SK-N-SH treated with all-trans-retinoic acid at 6 μM for 48 hours (cell line): ENCODE results near the gene CT47C1.

Experiments used
- ATAC-seq: fragments of 200-7000 bp; cut with Tn5 transposase; 3 replicates; pipeline ENCODE4 v1.9.1; 2020; ENCODE audit warnings: mild to moderate bottlenecking, moderate library complexity
- ARNTL ChIP-seq: fragments of 450-650 bp; formaldehyde crosslinking; IDR thresholded peaks from 2 replicates; pipeline ENCODE4 v1.5.0; 2020; ENCODE audit warnings: low read depth, mild to moderate bottlenecking, moderate library complexity, borderline replicate concordance
- BACH2 ChIP-seq: fragments of 250-450 bp; sonication (Bioruptor Pico); IDR thresholded peaks from 2 replicates; pipeline ENCODE4 v1.9.0; 2021; ENCODE audit warnings: mild to moderate bottlenecking, borderline replicate concordance
- CSDC2 ChIP-seq: fragments of 250-450 bp; sonication (Bioruptor Pico); IDR thresholded peaks from 2 replicates; pipeline ENCODE4 v1.5.0; 2020; ENCODE audit warnings: mild to moderate bottlenecking, moderate library complexity
- CSRNP3 ChIP-seq: fragments of 250-450 bp; sonication (Bioruptor Pico); IDR thresholded peaks from 2 replicates; pipeline ENCODE4 v1.5.1; 2021; ENCODE audit warnings: mild to moderate bottlenecking, moderate library complexity
- ESRRG ChIP-seq: fragments of 250-450 bp; sonication (Bioruptor Pico); IDR thresholded peaks from 2 replicates; pipeline ENCODE4 v1.6.1; 2021; ENCODE audit warnings: mild to moderate bottlenecking
- GLIS3 ChIP-seq: fragments of 250-450 bp; sonication (Bioruptor Pico); IDR thresholded peaks from 2 replicates; pipeline ENCODE4 v1.5.0; 2020; ENCODE audit warnings: mild to moderate bottlenecking, moderate library complexity
- ISL1 ChIP-seq: fragments of 250-450 bp; sonication (Bioruptor Pico); IDR thresholded peaks from 2 replicates; pipeline ENCODE4 v2.1.2; 2022; ENCODE audit warnings: mild to moderate bottlenecking, moderate library complexity
- OSR1 ChIP-seq: fragments of 250-450 bp; sonication (Bioruptor Pico); IDR thresholded peaks from 2 replicates; pipeline ENCODE4 v1.8.0; 2022; ENCODE audit warnings: moderate library complexity, mild to moderate bottlenecking, inconsistent platforms
- PATZ1 ChIP-seq: fragments of 250-450 bp; sonication (Bioruptor Pico); IDR thresholded peaks from 2 replicates; pipeline ENCODE4 v1.8.0; 2020; ENCODE audit warnings: mild to moderate bottlenecking, moderate library complexity, borderline replicate concordance
- POU6F1 ChIP-seq: fragments of 250-450 bp; sonication (Bioruptor Pico); IDR thresholded peaks from 2 replicates; pipeline ENCODE4 v1.8.0; 2021; ENCODE audit warnings: low read depth, mild to moderate bottlenecking, moderate library complexity, borderline replicate concordance
- PPARA ChIP-seq: fragments of 250-450 bp; sonication (Bioruptor Pico); IDR thresholded peaks from 2 replicates; pipeline ENCODE4 v1.5.0; 2020; ENCODE audit warnings: mild to moderate bottlenecking, borderline replicate concordance
- RARB ChIP-seq: fragments of 250-450 bp; sonication (Bioruptor Pico); IDR thresholded peaks from 2 replicates; pipeline ENCODE4 v1.8.0; 2021; ENCODE audit warnings: mild to moderate bottlenecking, moderate library complexity
- SNAI2 ChIP-seq: fragments of 250-450 bp; sonication (Bioruptor Pico); IDR thresholded peaks from 2 replicates; pipeline ENCODE4 v1.5.0; 2020; ENCODE audit warnings: mild to moderate bottlenecking, moderate library complexity
- TCF4 ChIP-seq: fragments of 250-450 bp; sonication (Bioruptor Pico); IDR thresholded peaks from 2 replicates; pipeline ENCODE4 v1.8.0; 2021; ENCODE audit warnings: mild to moderate bottlenecking, moderate library complexity, borderline replicate concordance
- TOX ChIP-seq: fragments of 250-450 bp; sonication (Bioruptor Pico); IDR thresholded peaks from 2 replicates; pipeline ENCODE4 v1.8.0; 2021; ENCODE audit warnings: mild to moderate bottlenecking, moderate library complexity, borderline replicate concordance
- ZC3H10 ChIP-seq: fragments of 250-450 bp; sonication (Bioruptor Pico); IDR thresholded peaks from 2 replicates; pipeline ENCODE4 v1.5.1; 2021; ENCODE audit warnings: mild to moderate bottlenecking, moderate library complexity
- ZFP3 ChIP-seq: fragments of 250-450 bp; sonication (Bioruptor Pico); IDR thresholded peaks from 2 replicates; pipeline ENCODE4 v1.5.0; 2020; ENCODE audit warnings: mild to moderate bottlenecking, moderate library complexity
- ZFP30 ChIP-seq: fragments of 450-650 bp; formaldehyde crosslinking; IDR thresholded peaks from 2 replicates; pipeline ENCODE4 v1.5.0; 2022; ENCODE audit warnings: mild to moderate bottlenecking, moderate library complexity
- ZNF565 ChIP-seq: fragments of 450-650 bp; formaldehyde crosslinking; conservative IDR thresholded peaks from 2 replicates; pipeline ENCODE4 v1.5.0; 2020; ENCODE audit warnings: low read depth, mild to moderate bottlenecking, moderate library complexity
- ZNF70 ChIP-seq: fragments of 450-650 bp; formaldehyde crosslinking; IDR thresholded peaks from 2 replicates; pipeline ENCODE4 v1.5.0; 2020; ENCODE audit warnings: mild to moderate bottlenecking, moderate library complexity
- ZNF8 ChIP-seq: fragments of 450-650 bp; formaldehyde crosslinking; IDR thresholded peaks from 2 replicates; pipeline ENCODE4 v1.5.0; 2020; ENCODE audit warnings: mild to moderate bottlenecking, moderate library complexity

Gene CT47C1

GRCh38 chrX:119084766-119085165, 12.0 kb downstream of the CT47C1 start:
- TF ChIP-seq ESRRG, result no peak
- no peak for TF ChIP-seq TOX
- TF ChIP-seq ZC3H10, result no peak
- TF ChIP-seq ARNTL (CRISPR knock-in tag), result no peak
- TF ChIP-seq ZNF8 (CRISPR knock-in tag), result no peak
- no peak for TF ChIP-seq ZNF70
- no peak for TF ChIP-seq ZFP3 (CRISPR knock-in tag)
- no peak for TF ChIP-seq ZFP30 (CRISPR knock-in tag)
- TF ChIP-seq TCF4 (CRISPR knock-in tag), result no peak
- no peak for TF ChIP-seq POU6F1 (CRISPR knock-in tag)
- TF ChIP-seq ZNF565 (CRISPR knock-in tag), result no peak
- TF ChIP-seq CSRNP3 (CRISPR knock-in tag), result no peak
- TF ChIP-seq BACH2 (CRISPR knock-in tag), result no peak
- TF ChIP-seq GLIS3 (CRISPR knock-in tag), result no peak
- no peak for TF ChIP-seq OSR1 (CRISPR knock-in tag)
- no peak for TF ChIP-seq PPARA (CRISPR knock-in tag)
- no peak for TF ChIP-seq CSDC2
- no peak for ATAC-seq

- no peak for TF ChIP-seq ARNTL (CRISPR knock-in tag)
- ATAC-seq, result no peak
Observed at GRCh38 chrX:119087121-119087520, 14.3 kb downstream of the CT47C1 start.

GRCh38 chrX:119089619-119090018, 16.8 kb downstream of the CT47C1 start:
- ATAC-seq, result no peak
- TF ChIP-seq ZNF70 (no peak), ZNF8 (CRISPR knock-in tag) (no peak), OSR1 (CRISPR knock-in tag) (no peak), GLIS3 (CRISPR knock-in tag) (no peak), PATZ1 (CRISPR knock-in tag) (no peak), CSRNP3 (CRISPR knock-in tag) (no peak), RARB (CRISPR knock-in tag) (no peak), ARNTL (CRISPR knock-in tag) (no peak), ESRRG (no peak), TOX (no peak)

- TF ChIP-seq TOX, result no peak
- TF ChIP-seq, all 23 proteins: peak for 0
Observed at GRCh38 chrX:119090627-119091026, 17.8 kb downstream of the CT47C1 start.

GRCh38 chrX:119093991-119094735, 21.4 kb downstream of the CT47C1 start:
- no peak for TF ChIP-seq RARB (CRISPR knock-in tag)
- no peak for TF ChIP-seq ESRRG
- TF ChIP-seq CSDC2, result no peak
- TF ChIP-seq ZC3H10, result no peak
- TF ChIP-seq OSR1 (CRISPR knock-in tag), result no peak
- no peak for TF ChIP-seq SNAI2 (CRISPR knock-in tag)
- TF ChIP-seq ZFP30 (CRISPR knock-in tag), result no peak
- no peak for TF ChIP-seq TCF4 (CRISPR knock-in tag)
- no peak for TF ChIP-seq ZNF565 (CRISPR knock-in tag)
- no peak for TF ChIP-seq ISL1 (CRISPR knock-in tag)
- no peak for TF ChIP-seq ZFP3 (CRISPR knock-in tag)
- ATAC-seq, result no peak

More at GRCh38 chrX:119090627-119091026, 17.8 kb downstream of the CT47C1 start:
- ATAC-seq, result no peak
